H1 (cell line): ENCODE results near the gene LGI4.

Experiments
- CBX5 ChIP-seq: fragments of 300-800, 300-1000 bp; sonication (generic); IDR thresholded peaks from 2 replicates; pipeline ENCODE4 v1.7.1; 2016; ENCODE audit warnings: antibody characterized with exemption, low read length, low read depth
- CEBPB ChIP-seq: IDR thresholded peaks from 2 replicates; pipeline ENCODE4 v1.6.1; 2012; ENCODE audit warnings: low read depth, low read length
- EZH2 ChIP-seq: fragments of 200-600 bp; sonication (generic); IDR thresholded peaks from 2 replicates; pipeline ENCODE4 v1.7.1; 2012; ENCODE audit warnings: low read depth, mild to moderate bottlenecking, moderate library complexity, low read length, inconsistent platforms; ENCODE audit not compliant: severe bottlenecking
- POLR2A ChIP-seq, 2 experiments: IDR thresholded peaks; 1 replicate in 1 of 2; 2 replicates in 1 of 2; pipeline ENCODE4 v1.6.1; 2011; ENCODE audit warnings: low read depth in 2 of 2, low read length in 2 of 2, mild to moderate bottlenecking in 2 of 2; ENCODE audit errors: control extremely low read depth in 1 of 2
- POLR2AphosphoS5 ChIP-seq: IDR thresholded peaks from 2 replicates; pipeline ENCODE4 v1.6.1; 2011; ENCODE audit warnings: low read depth, low read length
- RAD21 ChIP-seq, 2 experiments: IDR thresholded peaks in 1 of 2; conservative IDR thresholded peaks in 1 of 2; 2 replicates each; pipeline ENCODE4 v1.6.1; 2011; ENCODE audit warnings: low read depth in 2 of 2, low read length in 2 of 2, improper control_type of control experiment in 1 of 2, inconsistent platforms in 1 of 2, mild to moderate bottlenecking in 1 of 2, moderate library complexity in 1 of 2
- ZNF274 ChIP-seq: IDR thresholded peaks from 2 replicates; pipeline ENCODE4 v1.7.0; 2012; ENCODE audit warnings: low read length, borderline replicate concordance; ENCODE audit errors: extremely low read depth
- TF ChIP-seq, protein P1 (sequence below), 3 experiments: IDR thresholded peaks; 1 replicate in 2 of 3; 2 replicates in 1 of 3; pipeline versions ENCODE4 v1.5.1 to v1.6.1; 2011; ENCODE audit warnings: low read length in 3 of 3, mild to moderate bottlenecking in 3 of 3, inconsistent platforms in 2 of 3, low read depth in 1 of 3, moderate library complexity in 1 of 3; ENCODE audit not compliant: insufficient read depth in 1 of 3; ENCODE audit errors: control extremely low read depth in 1 of 3

DNA sequence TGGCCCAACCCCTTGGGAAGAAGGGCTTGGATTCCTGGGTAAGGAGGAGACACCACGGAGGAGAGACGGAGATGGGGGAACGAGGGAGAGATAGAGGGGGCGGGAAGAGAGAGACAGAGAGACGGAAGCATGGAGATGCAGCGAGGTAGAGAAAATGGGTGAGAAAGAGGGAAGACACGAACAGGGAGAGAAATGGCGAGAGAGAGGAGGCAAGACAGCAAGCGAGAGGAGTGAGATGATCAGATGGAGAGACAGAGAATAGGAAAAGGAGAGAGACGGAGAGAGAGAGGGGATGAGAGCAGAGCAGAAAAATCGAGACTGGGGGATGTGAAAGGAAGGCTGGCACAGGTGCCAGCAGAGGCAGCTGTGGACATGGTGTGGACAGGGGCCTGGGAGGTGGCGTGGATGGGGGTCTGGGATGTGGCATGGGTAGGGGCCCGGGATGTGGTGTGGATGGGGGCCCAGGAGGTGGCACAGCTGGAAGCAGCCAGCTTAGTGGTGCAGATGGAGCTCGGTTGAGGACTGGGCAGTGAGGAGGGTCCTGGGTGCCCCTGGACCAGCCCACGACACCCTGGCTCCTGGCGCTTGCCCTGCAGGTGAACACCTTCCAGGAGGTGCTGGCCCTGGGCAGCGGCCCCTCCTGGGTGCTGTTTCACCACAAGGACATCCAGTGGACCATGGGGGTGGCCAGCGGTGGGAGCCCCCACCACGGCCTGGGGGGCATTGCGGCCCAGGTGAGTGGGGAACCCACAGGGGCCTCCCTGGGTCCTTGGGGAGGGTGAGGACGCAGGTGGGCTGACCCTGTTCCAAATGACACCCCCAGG, 59.4 kb downstream of the LGI4 start:
- TF ChIP-seq, protein P1, sequence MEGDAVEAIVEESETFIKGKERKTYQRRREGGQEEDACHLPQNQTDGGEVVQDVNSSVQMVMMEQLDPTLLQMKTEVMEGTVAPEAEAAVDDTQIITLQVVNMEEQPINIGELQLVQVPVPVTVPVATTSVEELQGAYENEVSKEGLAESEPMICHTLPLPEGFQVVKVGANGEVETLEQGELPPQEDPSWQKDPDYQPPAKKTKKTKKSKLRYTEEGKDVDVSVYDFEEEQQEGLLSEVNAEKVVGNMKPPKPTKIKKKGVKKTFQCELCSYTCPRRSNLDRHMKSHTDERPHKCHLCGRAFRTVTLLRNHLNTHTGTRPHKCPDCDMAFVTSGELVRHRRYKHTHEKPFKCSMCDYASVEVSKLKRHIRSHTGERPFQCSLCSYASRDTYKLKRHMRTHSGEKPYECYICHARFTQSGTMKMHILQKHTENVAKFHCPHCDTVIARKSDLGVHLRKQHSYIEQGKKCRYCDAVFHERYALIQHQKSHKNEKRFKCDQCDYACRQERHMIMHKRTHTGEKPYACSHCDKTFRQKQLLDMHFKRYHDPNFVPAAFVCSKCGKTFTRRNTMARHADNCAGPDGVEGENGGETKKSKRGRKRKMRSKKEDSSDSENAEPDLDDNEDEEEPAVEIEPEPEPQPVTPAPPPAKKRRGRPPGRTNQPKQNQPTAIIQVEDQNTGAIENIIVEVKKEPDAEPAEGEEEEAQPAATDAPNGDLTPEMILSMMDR (IDR thresholded peaks at IDR 0.05; ENCODE audit: control extremely low read depth in 1 of 3, insufficient read depth in 1 of 3, low read depth in 1 of 3, low read length in 3 of 3): no peak
- TF ChIP-seq CBX5 (no peak), POLR2AphosphoS5 (no peak), ZNF274 (no peak), POLR2A (IDR thresholded peaks at IDR 0.05; ENCODE audit: control extremely low read depth in 1 of 2, low read depth in 2 of 2, low read length in 2 of 2) (no peak), EZH2 (no peak), RAD21 (IDR thresholded peaks at IDR 0.05 in 1 of 2, conservative IDR thresholded peaks at IDR 0.05 in 1 of 2; ENCODE audit: low read depth in 2 of 2, low read length in 2 of 2) (no peak), CEBPB (no peak)
